Measurements from ENCODE around the gene TRAPPC14.

TRAPPC14 gene

DNA sequence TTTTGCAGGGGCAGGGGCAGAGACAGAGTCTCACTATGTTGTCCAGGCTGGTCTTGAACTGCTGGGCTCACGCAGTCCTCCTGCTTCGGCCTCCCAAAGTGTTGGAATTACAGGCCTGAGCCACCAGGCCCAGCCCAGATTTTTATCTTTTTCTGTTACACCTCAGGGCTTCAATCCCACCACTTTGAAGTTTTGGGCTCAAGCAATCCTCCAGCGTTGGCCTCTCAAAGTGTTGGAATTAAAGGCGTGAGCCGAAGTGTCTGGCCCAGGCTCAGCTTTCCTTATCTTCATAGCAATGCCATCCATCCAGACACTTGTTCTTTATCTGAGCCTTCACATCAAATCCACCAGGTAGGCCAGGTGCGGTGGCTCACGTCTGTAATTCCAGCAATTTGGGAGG is 43.5 kb downstream of the TRAPPC14 start:
- H3K9me3 ChIP-seq (ENCODE audit: control insufficient read depth in 2 of 2, low read length in 2 of 2), result no peaks in the 10 kb centered on the region
- no peak overlapping the region for H3K27ac ChIP-seq (ENCODE audit: low read depth in 2 of 2, low read length in 2 of 2)
- no peaks in the 10 kb centered on the region for H3K27me3 ChIP-seq (ENCODE audit: control insufficient read depth in 2 of 2, insufficient read depth in 2 of 2, low read length in 2 of 2)
- peaks cover 16 to 24% of the 10 kb centered on the region in 2 donors for H3K36me3 ChIP-seq (ENCODE audit: control insufficient read depth in 2 of 2, insufficient read depth in 2 of 2, low read length in 2 of 2)
- H3K4me3 ChIP-seq (ENCODE audit: low read length in 2 of 2), result no peak overlapping the region
- H3K9ac ChIP-seq (ENCODE audit: low read depth in 1 of 2, low read length in 2 of 2), result no peak overlapping the region
- peaks cover 5% of the 10 kb centered on the region in 2 donors for H3K4me1 ChIP-seq (ENCODE audit: control insufficient read depth in 2 of 2, insufficient read depth in 2 of 2, low read length in 2 of 2)

- Histone ChIP-seq H3K27me3 (ENCODE audit: control insufficient read depth in 2 of 2, insufficient read depth in 2 of 2, low read length in 2 of 2) (no peaks in the 10 kb centered on the region), H3K4me3 (ENCODE audit: low read length in 2 of 2) (no peak overlapping the region), H3K4me1 (ENCODE audit: control insufficient read depth in 2 of 2, insufficient read depth in 2 of 2, low read length in 2 of 2) (no peaks in the 10 kb centered on the region), H3K36me3 (ENCODE audit: control insufficient read depth in 2 of 2, insufficient read depth in 2 of 2, low read length in 2 of 2) (peaks cover 24 to 49% of the 10 kb centered on the region in 2 donors), H3K9me3 (ENCODE audit: control insufficient read depth in 2 of 2, low read length in 2 of 2) (no peaks in the 10 kb centered on the region), H3K27ac (ENCODE audit: low read depth in 2 of 2, low read length in 2 of 2) (no peak overlapping the region), H3K9ac (ENCODE audit: low read depth in 1 of 2, low read length in 2 of 2) (no peak overlapping the region)
Observed at GRCh38 chr7:100111914-100112313, 46.6 kb downstream of the TRAPPC14 start.

DNA sequence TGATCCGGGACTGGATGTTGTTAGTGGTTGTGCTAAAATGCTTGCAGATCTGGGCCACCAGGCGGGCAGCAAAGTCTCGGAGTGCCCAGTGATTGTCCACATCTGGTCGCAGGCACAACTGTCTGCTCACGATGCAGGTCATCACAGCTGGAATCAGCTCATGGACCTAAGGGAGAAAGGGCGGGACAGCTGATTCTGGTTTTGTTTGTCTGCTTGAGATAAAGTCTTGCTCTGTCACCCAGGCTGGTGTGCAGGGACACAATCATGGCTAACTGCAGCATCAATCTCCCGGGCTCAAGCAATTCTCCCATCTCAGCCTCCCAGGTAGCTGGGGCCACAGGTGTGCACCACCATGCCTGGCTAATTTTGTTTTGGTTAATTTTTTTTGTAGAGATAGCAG is 47.4 kb downstream of the TRAPPC14 start:
- Histone ChIP-seq H3K4me3 (ENCODE audit: low read length in 2 of 2) (no peak overlapping the region), H3K9ac (ENCODE audit: low read depth in 1 of 2, low read length in 2 of 2) (no peak overlapping the region), H3K36me3 (ENCODE audit: control insufficient read depth in 2 of 2, insufficient read depth in 2 of 2, low read length in 2 of 2) (peaks cover 29 to 56% of the 10 kb centered on the region in 2 donors)

GRCh38 chr7:100109521-100110163 is 48.9 kb downstream of the TRAPPC14 start:
- Histone ChIP-seq H3K4me3 (ENCODE audit: low read length in 2 of 2) (no peak overlapping the region), H3K36me3 (ENCODE audit: control insufficient read depth in 2 of 2, insufficient read depth in 2 of 2, low read length in 2 of 2) (peaks cover 36 to 68% of the 10 kb centered on the region in 2 donors), H3K9ac (ENCODE audit: low read depth in 1 of 2, low read length in 2 of 2) (no peak overlapping the region), H3K27ac (ENCODE audit: low read depth in 2 of 2, low read length in 2 of 2) (no peak overlapping the region), H3K27me3 (ENCODE audit: control insufficient read depth in 2 of 2, insufficient read depth in 2 of 2, low read length in 2 of 2) (no peaks in the 10 kb centered on the region), H3K9me3 (ENCODE audit: control insufficient read depth in 2 of 2, low read length in 2 of 2) (no peaks in the 10 kb centered on the region), H3K4me1 (ENCODE audit: control insufficient read depth in 2 of 2, insufficient read depth in 2 of 2, low read length in 2 of 2) (no peaks in the 10 kb centered on the region)

More for the DNA sequence above, 47.4 kb downstream of the TRAPPC14 start:
- Histone ChIP-seq H3K4me1 (ENCODE audit: control insufficient read depth in 2 of 2, insufficient read depth in 2 of 2, low read length in 2 of 2) (no peaks in the 10 kb centered on the region), H3K9me3 (ENCODE audit: control insufficient read depth in 2 of 2, low read length in 2 of 2) (no peaks in the 10 kb centered on the region), H3K27ac (ENCODE audit: low read depth in 2 of 2, low read length in 2 of 2) (no peak overlapping the region), H3K27me3 (ENCODE audit: control insufficient read depth in 2 of 2, insufficient read depth in 2 of 2, low read length in 2 of 2) (no peaks in the 10 kb centered on the region)

GRCh38 chr7:100107890-100108289 is 50.6 kb downstream of the TRAPPC14 start:
- H3K4me1 ChIP-seq (ENCODE audit: control insufficient read depth in 2 of 2, insufficient read depth in 2 of 2, low read length in 2 of 2), result no peaks in the 10 kb centered on the region
- no peak overlapping the region for H3K9ac ChIP-seq (ENCODE audit: low read depth in 1 of 2, low read length in 2 of 2)
- H3K9me3 ChIP-seq (ENCODE audit: control insufficient read depth in 2 of 2, low read length in 2 of 2), result no peaks in the 10 kb centered on the region
- H3K27ac ChIP-seq (ENCODE audit: low read depth in 2 of 2, low read length in 2 of 2), result no peak overlapping the region
- H3K36me3 ChIP-seq (ENCODE audit: control insufficient read depth in 2 of 2, insufficient read depth in 2 of 2, low read length in 2 of 2), result peaks cover 30 to 66% of the 10 kb centered on the region in 2 donors
- no peaks in the 10 kb centered on the region for H3K27me3 ChIP-seq (ENCODE audit: control insufficient read depth in 2 of 2, insufficient read depth in 2 of 2, low read length in 2 of 2)
- H3K4me3 ChIP-seq (ENCODE audit: low read length in 2 of 2), result no peak overlapping the region

DNA sequence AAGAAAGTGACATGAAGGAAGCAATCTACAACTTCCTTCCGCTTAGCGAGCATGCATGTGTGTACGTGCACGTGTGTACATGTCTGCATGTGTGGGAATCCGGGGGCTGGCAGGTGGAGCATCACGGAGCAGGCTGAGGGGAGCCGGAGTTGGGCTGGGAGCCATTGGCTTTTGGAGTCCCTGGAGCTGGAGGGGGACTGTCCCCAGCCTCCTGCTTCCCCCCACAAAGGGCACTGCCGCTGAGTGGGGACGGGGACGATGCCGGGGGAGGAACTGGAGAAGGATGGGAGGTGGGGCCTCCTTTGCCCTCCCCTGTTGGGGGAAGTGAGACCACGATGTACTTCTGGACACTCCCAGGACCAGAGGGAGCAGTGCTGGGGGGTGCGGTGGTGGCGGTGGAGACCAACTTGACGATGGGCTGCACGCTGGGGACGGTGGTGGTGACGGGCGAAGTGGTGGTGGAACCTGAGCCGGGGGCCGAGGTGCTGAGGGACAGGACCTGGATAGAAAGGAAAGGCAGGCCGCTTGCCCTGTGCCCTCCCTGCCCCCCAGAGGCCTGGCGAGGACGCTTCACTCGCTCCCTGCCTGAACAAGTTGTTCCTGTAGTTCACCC is 51.3 kb downstream of the TRAPPC14 start:
- Histone ChIP-seq H3K27ac (ENCODE audit: low read depth in 2 of 2, low read length in 2 of 2) (no peak overlapping the region), H3K36me3 (ENCODE audit: control insufficient read depth in 2 of 2, insufficient read depth in 2 of 2, low read length in 2 of 2) (peaks cover 30 to 64% of the 10 kb centered on the region in 2 donors), H3K9me3 (ENCODE audit: control insufficient read depth in 2 of 2, low read length in 2 of 2) (no peaks in the 10 kb centered on the region), H3K4me1 (ENCODE audit: control insufficient read depth in 2 of 2, insufficient read depth in 2 of 2, low read length in 2 of 2) (peaks cover 3 to 4% of the 10 kb centered on the region in 2 donors), H3K27me3 (ENCODE audit: control insufficient read depth in 2 of 2, insufficient read depth in 2 of 2, low read length in 2 of 2) (no peaks in the 10 kb centered on the region), H3K4me3 (ENCODE audit: low read length in 2 of 2) (no peak overlapping the region), H3K9ac (ENCODE audit: low read depth in 1 of 2, low read length in 2 of 2) (no peak overlapping the region)

GRCh38 chr7:100106633-100107032 is 51.9 kb downstream of the TRAPPC14 start:
- Histone ChIP-seq H3K9ac (ENCODE audit: low read depth in 1 of 2, low read length in 2 of 2) (no peak overlapping the region), H3K4me3 (ENCODE audit: low read length in 2 of 2) (no peak overlapping the region), H3K27ac (ENCODE audit: low read depth in 2 of 2, low read length in 2 of 2) (no peak overlapping the region), H3K9me3 (ENCODE audit: control insufficient read depth in 2 of 2, low read length in 2 of 2) (no peaks in the 10 kb centered on the region), H3K4me1 (ENCODE audit: control insufficient read depth in 2 of 2, insufficient read depth in 2 of 2, low read length in 2 of 2) (peaks cover 4 to 5% of the 10 kb centered on the region in 2 donors), H3K27me3 (ENCODE audit: control insufficient read depth in 2 of 2, insufficient read depth in 2 of 2, low read length in 2 of 2) (no peaks in the 10 kb centered on the region), H3K36me3 (ENCODE audit: control insufficient read depth in 2 of 2, insufficient read depth in 2 of 2, low read length in 2 of 2) (peaks cover 29 to 62% of the 10 kb centered on the region in 2 donors)

GRCh38 chr7:100105534-100105933 is 53.0 kb downstream of the TRAPPC14 start:
- H3K27me3 ChIP-seq (ENCODE audit: control insufficient read depth in 2 of 2, insufficient read depth in 2 of 2, low read length in 2 of 2), result no peaks in the 10 kb centered on the region
- peaks cover 5 to 6% of the 10 kb centered on the region in 2 donors for H3K4me1 ChIP-seq (ENCODE audit: control insufficient read depth in 2 of 2, insufficient read depth in 2 of 2, low read length in 2 of 2)
- peaks cover 21 to 54% of the 10 kb centered on the region in 2 donors for H3K36me3 ChIP-seq (ENCODE audit: control insufficient read depth in 2 of 2, insufficient read depth in 2 of 2, low read length in 2 of 2)
- no peaks in the 10 kb centered on the region for H3K9me3 ChIP-seq (ENCODE audit: control insufficient read depth in 2 of 2, low read length in 2 of 2)
- no peak overlapping the region for H3K4me3 ChIP-seq (ENCODE audit: low read length in 2 of 2)
- H3K9ac ChIP-seq (ENCODE audit: low read depth in 1 of 2, low read length in 2 of 2), result no peak overlapping the region
- no peak overlapping the region for H3K27ac ChIP-seq (ENCODE audit: low read depth in 2 of 2, low read length in 2 of 2)

All from mucosa of rectum (tissue), 2 donors.